ENCODE results near the gene TPR.
"Not testable (repeated sequence)": the region's sequence is repeated elsewhere in the genome, so short reads cannot be mapped to it uniquely, and the experiment has no call there.

Gene TPR

DNA sequence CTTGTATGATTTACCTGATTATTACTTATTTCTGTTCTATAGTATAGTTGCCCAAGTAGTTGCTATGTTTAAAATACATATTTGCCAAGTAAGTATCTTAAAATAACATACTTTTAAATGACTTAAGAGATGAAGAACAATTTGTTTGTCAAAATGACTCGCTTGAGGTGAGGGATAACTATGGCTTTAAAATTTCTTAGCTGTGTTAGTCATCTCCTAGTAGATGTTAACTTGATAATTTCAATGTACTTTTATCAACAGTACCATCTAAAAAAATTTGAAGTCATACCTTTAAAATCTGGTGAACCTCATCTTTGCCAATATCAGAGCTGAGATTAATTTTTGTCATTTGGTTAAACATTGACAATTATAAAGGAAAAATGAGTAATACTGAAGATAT, 38.3 kb upstream of the TPR start:
- TF ChIP-seq, protein P1, sequence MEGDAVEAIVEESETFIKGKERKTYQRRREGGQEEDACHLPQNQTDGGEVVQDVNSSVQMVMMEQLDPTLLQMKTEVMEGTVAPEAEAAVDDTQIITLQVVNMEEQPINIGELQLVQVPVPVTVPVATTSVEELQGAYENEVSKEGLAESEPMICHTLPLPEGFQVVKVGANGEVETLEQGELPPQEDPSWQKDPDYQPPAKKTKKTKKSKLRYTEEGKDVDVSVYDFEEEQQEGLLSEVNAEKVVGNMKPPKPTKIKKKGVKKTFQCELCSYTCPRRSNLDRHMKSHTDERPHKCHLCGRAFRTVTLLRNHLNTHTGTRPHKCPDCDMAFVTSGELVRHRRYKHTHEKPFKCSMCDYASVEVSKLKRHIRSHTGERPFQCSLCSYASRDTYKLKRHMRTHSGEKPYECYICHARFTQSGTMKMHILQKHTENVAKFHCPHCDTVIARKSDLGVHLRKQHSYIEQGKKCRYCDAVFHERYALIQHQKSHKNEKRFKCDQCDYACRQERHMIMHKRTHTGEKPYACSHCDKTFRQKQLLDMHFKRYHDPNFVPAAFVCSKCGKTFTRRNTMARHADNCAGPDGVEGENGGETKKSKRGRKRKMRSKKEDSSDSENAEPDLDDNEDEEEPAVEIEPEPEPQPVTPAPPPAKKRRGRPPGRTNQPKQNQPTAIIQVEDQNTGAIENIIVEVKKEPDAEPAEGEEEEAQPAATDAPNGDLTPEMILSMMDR (IDR thresholded peaks at IDR 0.05; ENCODE audit: insufficient read depth, low read depth, low read length, missing control alignments) = no peak
- DNase-seq (ENCODE audit: low read depth) = no peak
- no peak overlapping the region for H3K4me3 ChIP-seq (ENCODE audit: low read depth, low read length)

GRCh38 chr1:186409091-186409490, 34.0 kb upstream of the TPR start:
- peak; percentile 41 for DNase-seq (ENCODE audit: low read depth)
- TF ChIP-seq, protein P1 (IDR thresholded peaks at IDR 0.05; ENCODE audit: insufficient read depth, low read depth, low read length, missing control alignments) = no peak
- H3K4me3 ChIP-seq (ENCODE audit: low read depth, low read length) = no peak overlapping the region

DNA sequence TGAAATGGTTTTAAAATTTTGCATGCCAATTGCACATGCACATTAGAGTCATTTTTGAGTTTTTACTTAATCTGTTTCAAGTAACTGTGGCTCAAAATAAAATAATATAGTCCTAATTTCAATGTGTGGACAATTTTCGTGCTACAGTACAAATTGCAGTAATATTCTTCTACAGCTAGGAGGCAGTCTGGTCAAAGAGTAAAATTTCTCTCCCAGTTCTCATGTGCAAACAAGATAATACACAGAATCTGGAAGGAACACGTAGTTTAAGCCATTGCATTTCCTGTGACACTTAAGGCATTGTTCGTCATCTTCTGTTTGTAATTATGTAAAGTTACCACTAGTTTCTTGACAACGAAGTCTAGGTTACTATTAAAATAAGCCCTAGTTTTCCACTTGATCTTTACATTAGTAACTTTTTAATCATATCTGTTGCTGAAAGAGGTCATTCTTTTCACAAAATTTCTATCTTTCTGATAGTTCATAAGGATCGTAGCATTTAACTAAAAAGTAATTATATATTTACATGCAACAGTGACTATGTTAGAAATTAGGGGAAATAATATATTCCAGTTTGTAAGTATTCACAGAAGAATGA, 29.5 kb upstream of the TPR start:
- no peak overlapping the region for H3K4me3 ChIP-seq (ENCODE audit: low read depth, low read length)
- DNase-seq (ENCODE audit: low read depth) = peak; percentile 51
- TF ChIP-seq, protein P1 (IDR thresholded peaks at IDR 0.05; ENCODE audit: insufficient read depth, low read depth, low read length, missing control alignments) = peak; percentile 52

DNA sequence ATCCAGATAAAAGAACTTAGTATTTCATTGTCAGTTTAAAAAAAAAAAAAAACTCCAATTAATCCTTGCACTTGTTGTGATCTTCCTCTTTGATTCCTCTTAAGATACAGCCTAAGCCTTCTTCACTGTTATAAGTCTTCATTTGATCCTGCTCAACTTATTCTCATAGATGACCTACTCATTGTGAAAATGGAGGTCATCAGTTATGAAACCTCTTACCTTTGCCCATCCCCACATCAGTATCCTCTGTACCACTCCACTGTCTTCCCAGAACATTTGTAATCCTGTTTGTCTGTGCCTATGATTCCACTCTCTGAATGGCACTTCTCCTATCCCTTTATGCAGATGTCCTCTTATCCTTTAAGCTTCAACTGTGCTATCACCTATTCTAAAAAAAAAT, 28.6 kb upstream of the TPR start:
- DNase-seq (ENCODE audit: low read depth) = no peak
- no peak overlapping the region for H3K4me3 ChIP-seq (ENCODE audit: low read depth, low read length)
- TF ChIP-seq, protein P1 (IDR thresholded peaks at IDR 0.05; ENCODE audit: insufficient read depth, low read depth, low read length, missing control alignments) = no peak

DNA sequence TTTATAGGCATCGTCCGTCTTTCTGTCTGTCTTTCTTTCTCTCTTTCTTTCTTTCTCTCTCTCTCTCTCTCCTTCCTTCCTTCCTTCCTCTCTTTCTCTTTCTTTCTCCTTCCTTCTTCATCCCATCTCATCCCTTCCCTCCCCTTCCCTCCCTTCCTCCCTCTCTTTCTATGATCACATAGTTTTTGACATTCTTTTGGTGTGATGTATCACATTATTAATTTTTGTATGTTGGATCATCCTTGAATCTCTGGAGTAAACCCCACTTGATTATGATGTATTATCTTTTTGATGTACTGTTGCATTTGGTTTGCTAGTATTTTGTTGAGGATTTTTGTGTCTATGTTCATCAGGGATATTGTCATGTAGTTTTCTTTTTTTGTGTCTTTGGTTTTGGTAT, 26.4 kb upstream of the TPR start:
- DNase-seq (ENCODE audit: low read depth); H3K4me3 ChIP-seq (ENCODE audit: low read depth, low read length): not testable (repeated sequence)

DNA sequence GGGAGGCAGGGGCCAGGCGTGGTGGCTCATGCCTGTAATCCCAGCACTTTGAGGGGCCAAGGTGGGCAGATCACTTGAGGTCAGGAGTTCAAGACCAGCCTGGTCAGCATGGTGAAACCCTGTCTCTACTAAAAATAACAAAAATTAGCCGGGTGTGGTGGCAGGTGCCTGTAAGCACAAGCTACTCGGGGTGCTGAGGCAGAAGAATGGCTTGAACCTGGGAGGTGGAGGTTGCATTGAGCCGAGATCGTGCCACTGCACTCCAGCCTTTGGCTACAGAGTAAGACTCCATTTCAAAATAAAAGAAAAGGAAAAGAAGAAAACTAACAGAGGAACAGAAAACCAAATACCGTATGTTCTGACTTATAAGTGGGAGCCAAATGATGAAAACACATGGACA, 17.7 kb upstream of the TPR start:
- DNase-seq (ENCODE audit: low read depth); H3K4me3 ChIP-seq (ENCODE audit: low read depth, low read length): not testable (repeated sequence)

DNA sequence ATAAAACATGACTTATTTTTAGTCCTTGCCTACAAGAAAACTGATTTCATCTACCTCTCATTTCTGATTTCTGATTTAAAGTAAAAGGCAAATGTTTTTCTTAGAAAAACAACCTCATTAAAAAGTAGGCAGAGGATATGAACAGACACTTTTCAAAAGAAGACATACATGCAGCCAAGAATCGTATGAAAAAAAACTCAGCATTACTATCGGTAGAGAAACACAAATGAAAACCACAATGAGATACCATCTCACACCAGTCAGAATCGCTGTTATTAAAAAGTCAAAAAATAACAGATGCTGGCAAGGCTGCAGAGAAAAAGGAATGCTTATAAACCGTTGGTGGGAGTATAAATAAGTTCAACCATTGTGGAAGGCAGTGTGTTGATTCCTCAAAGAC, 16.8 kb upstream of the TPR start:
- no peak for DNase-seq (ENCODE audit: low read depth)
- no peak overlapping the region for H3K4me3 ChIP-seq (ENCODE audit: low read depth, low read length)
- TF ChIP-seq, protein P1 (IDR thresholded peaks at IDR 0.05; ENCODE audit: insufficient read depth, low read depth, low read length, missing control alignments) = no peak

GRCh38 chr1:186390925-186391324, 15.9 kb upstream of the TPR start:
- no peak for DNase-seq (ENCODE audit: low read depth)
- no peak overlapping the region for H3K4me3 ChIP-seq (ENCODE audit: low read depth, low read length)
- TF ChIP-seq, protein P1 (IDR thresholded peaks at IDR 0.05; ENCODE audit: insufficient read depth, low read depth, low read length, missing control alignments) = no peak

Data from GM12865 (cell line).